Measurements from ENCODE around the gene MYO1A. TPM values are rescaled to one million over a fixed set of nuclear protein-coding genes. Genes with fewer than 3 reads are reported as not detected.

The MYO1A gene
- total and polyA plus RNA-seq, 2 of the 13 experiments (the other 11 are each of a cell fraction or from before 2014, with no cell fraction given): 5.3 to 6.0 TPM

GRCh38 chr12:57005980-57006808 is 43.7 kb downstream of the MYO1A start, which contains the start of gene ZBTB39 (continued):
- TF ChIP-seq BCLAF1 (IDR thresholded peaks at IDR 0.05) (no peak), DZIP1 (CRISPR knock-in tag; IDR thresholded peaks at IDR 0.05) (no peak), SMC3 (IDR thresholded peaks at IDR 0.05; ENCODE audit: low read length) (no peak), POLR2G (IDR thresholded peaks at IDR 0.05; ENCODE audit: low read depth, low read length) (peak; percentile 65), NCOA2 (CRISPR knock-in tag; IDR thresholded peaks at IDR 0.05) (no peak), HES4 (CRISPR knock-in tag; IDR thresholded peaks at IDR 0.05; ENCODE audit: borderline replicate concordance) (peak; percentile 65; the same call in 1 of the 2 replicates), ARID2 (CRISPR knock-in tag; IDR thresholded peaks at IDR 0.05; ENCODE audit: borderline replicate concordance) (no peak), ZBTB46 (CRISPR knock-in tag; IDR thresholded peaks at IDR 0.05; ENCODE audit: borderline replicate concordance) (no peak), ZZZ3 (CRISPR knock-in tag; IDR thresholded peaks at IDR 0.05; ENCODE audit: borderline replicate concordance) (no peak), SOX13 (IDR thresholded peaks at IDR 0.05) (no peak), SOX13 (CRISPR knock-in tag; conservative IDR thresholded peaks at IDR 0.05 in 1 of 2, IDR thresholded peaks at IDR 0.05 in 1 of 2) (no peak), SP1 (IDR thresholded peaks at IDR 0.05) (no peak), SP1 (CRISPR knock-in tag; IDR thresholded peaks at IDR 0.05) (no peak), GABPB1 (CRISPR knock-in tag; IDR thresholded peaks at IDR 0.05) (peak; percentile 54; the same call in 1 of the 2 replicates), TRAFD1 (CRISPR knock-in tag; IDR thresholded peaks at IDR 0.05; ENCODE audit: borderline replicate concordance) (no peak), RCOR2 (CRISPR knock-in tag; IDR thresholded peaks at IDR 0.05) (no peak), MTA3 (CRISPR knock-in tag; IDR thresholded peaks at IDR 0.05) (no peak), MEF2D (CRISPR knock-in tag; IDR thresholded peaks at IDR 0.05) (no peak), ATF5 (CRISPR knock-in tag; IDR thresholded peaks at IDR 0.05; ENCODE audit: low read depth) (no peak), ZNF10 (CRISPR knock-in tag; IDR thresholded peaks at IDR 0.05; ENCODE audit: borderline replicate concordance, low read depth) (no peak)

All from HepG2 (cell line).